Urinary bladder (tissue), 4 donors: ENCODE data around the gene BSG. TPM values are rescaled to one million over a fixed set of nuclear protein-coding genes. Genes with fewer than 3 reads are reported as not detected.
"Not testable (repeated sequence)": the region's sequence is repeated elsewhere in the genome, so short reads cannot be mapped to it uniquely, and the experiment has no call there.

ENCODE experiments used
- DNase-seq: peaks from one replicate; pipeline ENCODE4 v3.0.0-alpha.2; 2015; ENCODE audit errors: extremely low spot score
- H3K27ac ChIP-seq: one replicate; pipeline ENCODE4 v1.5.1; 2013; ENCODE audit warnings: low read depth, mild to moderate bottlenecking, moderate library complexity
- H3K36me3 ChIP-seq: one replicate; pipeline ENCODE4 v1.6.1; 2013; ENCODE audit warnings: mild to moderate bottlenecking, moderate library complexity; ENCODE audit not compliant: insufficient read depth
- H3K4me1 ChIP-seq: one replicate; pipeline ENCODE4 v1.6.1; 2013; ENCODE audit warnings: mild to moderate bottlenecking, moderate library complexity; ENCODE audit not compliant: insufficient read depth
- H3K4me3 ChIP-seq: one replicate; pipeline ENCODE4 v1.5.1; 2013; ENCODE audit warnings: low read depth, low read length
- WGBS: extraction: QIAGEN DNeasy Blood & Tissue Kit; methylation state at CpG from one replicate; pipeline ENCODE4 v1.1.7; 2013; 5-methylcytosine and 5-hydroxymethylcytosine counted together
- polyA plus RNA-seq: library from polyadenylated mRNA; stranded (reverse); fragments of 200-250 nt; gene quantifications from one replicate; pipeline ENCODE4 v1.2.3, GENCODE V29; 2013
- total RNA-seq: library from RNA; depleted of rRNA; stranded (reverse); fragments of >200 nt; gene quantifications from one replicate; pipeline ENCODE4 v1.2.3, GENCODE V29; 2014
- donor health status: healthy with polysubstance abuse.
- donor health status: healthy.

BSG gene
- total and polyA plus RNA-seq, 2 donors, result 89.9 to 989 TPM

- 90% methylated on average over 5 of the region's 5 CpGs for WGBS
- H3K4me3 ChIP-seq, result no peak overlapping the region
- DNase-seq, result no peak
- H3K4me1 ChIP-seq, result no peaks in the 10 kb centered on the region
- no peaks in the 10 kb centered on the region for H3K36me3 ChIP-seq
- no peak overlapping the region for H3K27ac ChIP-seq
Measured at GRCh38 chr19:625257-625656, 52.9 kb downstream of the BSG start.

GRCh38 chr19:626566-626965 is 54.2 kb downstream of the BSG start:
- 91% methylated on average over 7 of the region's 7 CpGs for WGBS
- H3K36me3 ChIP-seq, H3K27ac ChIP-seq, H3K4me3 ChIP-seq, H3K4me1 ChIP-seq, DNase-seq: not testable (repeated sequence)

- Histone ChIP-seq H3K4me3 (no peak overlapping the region), H3K36me3 (no peaks in the 10 kb centered on the region), H3K27ac (no peak overlapping the region), H3K4me1 (no peaks in the 10 kb centered on the region)
- 88% methylated on average over 19 of the region's 19 CpGs for WGBS
- no peak for DNase-seq
Measured at GRCh38 chr19:628168-628567, 55.8 kb downstream of the BSG start.

GRCh38 chr19:629515-629914 is 57.1 kb downstream of the BSG start:
- H3K4me3 ChIP-seq, DNase-seq, H3K27ac ChIP-seq, H3K36me3 ChIP-seq, H3K4me1 ChIP-seq: not testable (repeated sequence)
- WGBS, result 66% methylated on average over 25 of the region's 25 CpGs

- whole genome bisulfite sequencing, result 92% methylated on average over 30 of the region's 30 CpGs
- no peak overlapping the region for H3K4me3 ChIP-seq
- DNase-seq, result no peak
- no peaks in the 10 kb centered on the region for H3K36me3 ChIP-seq
- H3K4me1 ChIP-seq, result peaks cover 2% of the 10 kb centered on the region
- no peak overlapping the region for H3K27ac ChIP-seq
Measured at GRCh38 chr19:629961-630714, 57.7 kb downstream of the BSG start.

- H3K27ac ChIP-seq, result no peak overlapping the region
- H3K4me1 ChIP-seq, result peaks cover 2% of the 10 kb centered on the region
- 5% methylated on average over 35 of the region's 35 CpGs for WGBS
- no peak for DNase-seq
- no peaks in the 10 kb centered on the region for H3K36me3 ChIP-seq
- peak overlapping the region; percentile 62 for H3K4me3 ChIP-seq
Measured at GRCh38 chr19:632579-633067, 60.2 kb downstream of the BSG start.

Other genes with a start within 250 kb of the BSG start
- 16.0 TPM for gene MIER2, start 227.8 kb upstream of the BSG start, total RNA-seq
- gene MIER2, start 227.8 kb upstream of the BSG start, polyA plus RNA-seq, result 30.4 TPM
- 0.42 TPM for gene C2CD4C, start 163.4 kb upstream of the BSG start, total RNA-seq
- 0.77 TPM for gene C2CD4C, start 163.4 kb upstream of the BSG start, polyA plus RNA-seq
- gene SHC2, start 111.6 kb upstream of the BSG start, total RNA-seq, result 10.8 TPM
- gene SHC2, start 111.6 kb upstream of the BSG start, polyA plus RNA-seq, result 24.2 TPM
- 1.3 TPM for gene MADCAM1, start 76.1 kb upstream of the BSG start, total RNA-seq
- gene MADCAM1, start 76.1 kb upstream of the BSG start, polyA plus RNA-seq, result 0.34 TPM
- gene TPGS1, start 65.1 kb upstream of the BSG start, total RNA-seq, result 9.3 TPM
- gene TPGS1, start 65.1 kb upstream of the BSG start, polyA plus RNA-seq, result 30.3 TPM
- 30.4 TPM for gene CDC34, start 40.8 kb upstream of the BSG start, total RNA-seq
- 89.8 TPM for gene CDC34, start 40.8 kb upstream of the BSG start, polyA plus RNA-seq
- gene GZMM, start 28.5 kb upstream of the BSG start, total RNA-seq, result 0.63 TPM
- gene GZMM, start 28.5 kb upstream of the BSG start, polyA plus RNA-seq, result 1.5 TPM
- gene HCN2, start 17.3 kb downstream of the BSG start, total RNA-seq, result 0.26 TPM
- gene HCN2, start 17.3 kb downstream of the BSG start, polyA plus RNA-seq, result 0.43 TPM
- gene POLRMT, start 60.9 kb downstream of the BSG start, total RNA-seq, result 10.3 TPM
- gene POLRMT, start 60.9 kb downstream of the BSG start, polyA plus RNA-seq, result 44.6 TPM
- not detected for gene FGF22, start 67.3 kb downstream of the BSG start, total RNA-seq
- gene FGF22, start 67.3 kb downstream of the BSG start, polyA plus RNA-seq, result 1.6 TPM
- gene RNF126, start 90.6 kb downstream of the BSG start, total RNA-seq, result 8.6 TPM
- gene RNF126, start 90.6 kb downstream of the BSG start, polyA plus RNA-seq, result 41.8 TPM
- 23.3 TPM for gene FSTL3, start 103.8 kb downstream of the BSG start, total RNA-seq
- gene FSTL3, start 103.8 kb downstream of the BSG start, polyA plus RNA-seq, result 86.9 TPM
- gene PRSS57, start 122.9 kb downstream of the BSG start, total RNA-seq, result not detected
- not detected for gene PRSS57, start 122.9 kb downstream of the BSG start, polyA plus RNA-seq
- gene PALM, start 136.3 kb downstream of the BSG start, total RNA-seq, result 23.6 TPM
- 69.3 TPM for gene PALM, start 136.3 kb downstream of the BSG start, polyA plus RNA-seq
- 1.4 TPM for gene MISP, start 178.5 kb downstream of the BSG start, total RNA-seq
- 0.91 TPM for gene MISP, start 178.5 kb downstream of the BSG start, polyA plus RNA-seq
- 104 TPM for gene PTBP1, start 224.9 kb downstream of the BSG start, total RNA-seq
- gene PTBP1, start 224.9 kb downstream of the BSG start, polyA plus RNA-seq, result 108 TPM
- gene PLPPR3, start 249.4 kb downstream of the BSG start, total RNA-seq, result 2.1 TPM
- gene PLPPR3, start 249.4 kb downstream of the BSG start, polyA plus RNA-seq, result 0.03 TPM